Measurements from ENCODE around the gene ABCC3. TPM values are rescaled to one million over a fixed set of nuclear protein-coding genes. Genes with fewer than 3 reads are reported as not detected.

ABCC3 gene
- total RNA-seq, 3 donors from 2014 or later (not counting 1 experiment from before 2014, with no cell fraction given) = 1.6 to 13.2 (median 5.9) TPM

GRCh38 chr17:50657627-50658026, 22.9 kb downstream of the ABCC3 start:
- Histone ChIP-seq H3K4me3 (ENCODE audit: low read length) (no peak overlapping the region), H3K27ac (ENCODE audit: low read length) (no peak overlapping the region), H3K4me1 (ENCODE audit: control insufficient read depth, insufficient read depth, low read length) (no peaks in the 10 kb centered on the region), H3K27me3 (ENCODE audit: control insufficient read depth, insufficient read depth, low read length) (no peaks in the 10 kb centered on the region), H3K9me3 (ENCODE audit: control insufficient read depth, insufficient read depth, low read length) (peaks cover 2% of the 10 kb centered on the region), H3K36me3 (ENCODE audit: control insufficient read depth, insufficient read depth, low read length) (no peaks in the 10 kb centered on the region)
- TF ChIP-seq, protein P1, sequence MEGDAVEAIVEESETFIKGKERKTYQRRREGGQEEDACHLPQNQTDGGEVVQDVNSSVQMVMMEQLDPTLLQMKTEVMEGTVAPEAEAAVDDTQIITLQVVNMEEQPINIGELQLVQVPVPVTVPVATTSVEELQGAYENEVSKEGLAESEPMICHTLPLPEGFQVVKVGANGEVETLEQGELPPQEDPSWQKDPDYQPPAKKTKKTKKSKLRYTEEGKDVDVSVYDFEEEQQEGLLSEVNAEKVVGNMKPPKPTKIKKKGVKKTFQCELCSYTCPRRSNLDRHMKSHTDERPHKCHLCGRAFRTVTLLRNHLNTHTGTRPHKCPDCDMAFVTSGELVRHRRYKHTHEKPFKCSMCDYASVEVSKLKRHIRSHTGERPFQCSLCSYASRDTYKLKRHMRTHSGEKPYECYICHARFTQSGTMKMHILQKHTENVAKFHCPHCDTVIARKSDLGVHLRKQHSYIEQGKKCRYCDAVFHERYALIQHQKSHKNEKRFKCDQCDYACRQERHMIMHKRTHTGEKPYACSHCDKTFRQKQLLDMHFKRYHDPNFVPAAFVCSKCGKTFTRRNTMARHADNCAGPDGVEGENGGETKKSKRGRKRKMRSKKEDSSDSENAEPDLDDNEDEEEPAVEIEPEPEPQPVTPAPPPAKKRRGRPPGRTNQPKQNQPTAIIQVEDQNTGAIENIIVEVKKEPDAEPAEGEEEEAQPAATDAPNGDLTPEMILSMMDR (IDR thresholded peaks at IDR 0.05) = no peak
- H3K4me3 Mint-ChIP-seq = no peak overlapping the region
- DNase-seq = no peak
- no peaks in the 10 kb centered on the region for H3K9me3 Mint-ChIP-seq
- H3K36me3 Mint-ChIP-seq = no peaks in the 10 kb centered on the region
- WGBS (ENCODE audit: insufficient coverage) = 89% methylated on average over 7 of the region's 7 CpGs
- peaks cover 0 to 7% of the 10 kb centered on the region in 2 donors for H3K4me1 Mint-ChIP-seq
- no peak for ATAC-seq
- H3K27me3 Mint-ChIP-seq (ENCODE audit: low read depth in 2 of 2) = peaks cover 0 to 6% of the 10 kb centered on the region in 2 donors
- intact Hi-C loops (cut with micrococcal nuclease) = no loop called here
- H3K27ac Mint-ChIP-seq = no peak overlapping the region

- Mint-ChIP-seq H3K4me1 (peaks cover 0 to 7% of the 10 kb centered on the region in 2 donors), H3K9me3 (no peaks in the 10 kb centered on the region), H3K36me3 (no peaks in the 10 kb centered on the region), H3K27ac (no peak overlapping the region), H3K4me3 (no peak overlapping the region), H3K27me3 (ENCODE audit: low read depth in 2 of 2) (peaks cover 0 to 6% of the 10 kb centered on the region in 2 donors)
- no peak for ATAC-seq
- intact Hi-C loops (cut with micrococcal nuclease) = no loop called here
- no peak for DNase-seq
- TF ChIP-seq, protein P1 (IDR thresholded peaks at IDR 0.05) = no peak
- WGBS (ENCODE audit: insufficient coverage) = 82% methylated on average over 6 of the region's 6 CpGs
- Histone ChIP-seq H3K4me1 (ENCODE audit: control insufficient read depth, insufficient read depth, low read length) (no peaks in the 10 kb centered on the region), H3K27ac (ENCODE audit: low read length) (no peak overlapping the region), H3K27me3 (ENCODE audit: control insufficient read depth, insufficient read depth, low read length) (no peaks in the 10 kb centered on the region), H3K36me3 (ENCODE audit: control insufficient read depth, insufficient read depth, low read length) (no peaks in the 10 kb centered on the region), H3K4me3 (ENCODE audit: low read length) (no peak overlapping the region), H3K9me3 (ENCODE audit: control insufficient read depth, insufficient read depth, low read length) (no peaks in the 10 kb centered on the region)
Observed at GRCh38 chr17:50658616-50659015, 23.9 kb downstream of the ABCC3 start.

DNA sequence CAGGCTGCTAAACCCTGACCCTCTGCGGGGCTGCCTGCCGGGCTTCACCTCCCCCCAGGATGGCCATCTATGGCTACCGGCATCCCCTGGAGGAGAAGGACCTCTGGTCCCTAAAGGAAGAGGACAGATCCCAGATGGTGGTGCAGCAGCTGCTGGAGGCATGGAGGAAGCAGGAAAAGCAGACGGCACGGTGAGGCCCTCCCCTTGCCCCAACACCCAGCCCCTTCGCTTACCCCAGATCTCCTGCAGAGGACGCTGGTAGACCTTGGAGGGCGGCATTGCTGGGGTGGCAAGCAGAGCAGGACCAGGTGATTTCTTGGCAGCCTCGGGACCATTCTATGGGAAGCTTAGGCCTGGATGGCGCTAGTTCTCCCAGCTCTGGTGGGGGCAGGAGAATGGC, 24.5 kb downstream of the ABCC3 start:
- Mint-ChIP-seq H3K36me3 (no peaks in the 10 kb centered on the region), H3K4me1 (peaks cover 0 to 7% of the 10 kb centered on the region in 2 donors), H3K27me3 (ENCODE audit: low read depth in 2 of 2) (peaks cover 0 to 6% of the 10 kb centered on the region in 2 donors), H3K27ac (no peak overlapping the region), H3K4me3 (no peak overlapping the region), H3K9me3 (no peaks in the 10 kb centered on the region)
- Histone ChIP-seq H3K9me3 (ENCODE audit: control insufficient read depth, insufficient read depth, low read length) (no peaks in the 10 kb centered on the region), H3K27ac (ENCODE audit: low read length) (no peak overlapping the region), H3K27me3 (ENCODE audit: control insufficient read depth, insufficient read depth, low read length) (no peaks in the 10 kb centered on the region), H3K4me3 (ENCODE audit: low read length) (no peak overlapping the region), H3K4me1 (ENCODE audit: control insufficient read depth, insufficient read depth, low read length) (no peaks in the 10 kb centered on the region), H3K36me3 (ENCODE audit: control insufficient read depth, insufficient read depth, low read length) (no peaks in the 10 kb centered on the region)
- ATAC-seq = no peak
- no peak for DNase-seq
- TF ChIP-seq, protein P1 (IDR thresholded peaks at IDR 0.05) = no peak
- intact Hi-C loops (cut with micrococcal nuclease) = no loop called here
- WGBS (ENCODE audit: insufficient coverage) = 86% methylated on average over 10 of the region's 10 CpGs
